GM23248 (cell line): ENCODE measurements around the gene ARHGEF12. TPM values are rescaled to one million over a fixed set of nuclear protein-coding genes. Genes with fewer than 3 reads are reported as not detected.

Experiments used
- DNase-seq: peaks from one replicate; pipeline ENCODE4 v3.0.0-alpha.2; 2015
- H2AFZ ChIP-seq: fragments of 200-600 bp; sonication (generic); 2 replicates; pipeline ENCODE4 v1.6.1; 2016; ENCODE audit warnings: antibody characterized with exemption
- H3F3A ChIP-seq: fragments of 200-600 bp; sonication (generic); 2 replicates; pipeline ENCODE4 v1.6.1; 2016; ENCODE audit warnings: mild to moderate bottlenecking, antibody characterized with exemption, mixed run types; ENCODE audit not compliant: insufficient read depth
- H3K27ac ChIP-seq: fragments of 200-600 bp; sonication (generic); 2 replicates; pipeline ENCODE4 v1.5.1; 2016; ENCODE audit warnings: mild to moderate bottlenecking
- H3K27me3 ChIP-seq: fragments of 200-600 bp; sonication (generic); replicated peaks from 2 replicates; pipeline ENCODE4 v1.6.1; 2016; ENCODE audit warnings: mild to moderate bottlenecking; ENCODE audit not compliant: insufficient read depth
- H3K36me3 ChIP-seq: fragments of 200-600 bp; sonication (generic); 2 replicates; pipeline ENCODE4 v1.6.1; 2016; ENCODE audit warnings: low read depth, mild to moderate bottlenecking
- H3K4me1 ChIP-seq: fragments of 200-600 bp; sonication (generic); 2 replicates; pipeline ENCODE4 v1.6.1; 2016; ENCODE audit warnings: mild to moderate bottlenecking; ENCODE audit not compliant: insufficient read depth
- H3K4me2 ChIP-seq: fragments of 200-600 bp; sonication (generic); one replicate; pipeline ENCODE4 v1.6.1; 2016; ENCODE audit warnings: mild to moderate bottlenecking; ENCODE audit not compliant: unreplicated experiment
- H3K4me3 ChIP-seq: fragments of 200-600 bp; sonication (generic); 2 replicates; pipeline ENCODE4 v1.5.1; 2016; ENCODE audit warnings: mild to moderate bottlenecking
- H3K79me2 ChIP-seq: fragments of 200-600 bp; sonication (generic); 2 replicates; pipeline ENCODE4 v1.6.1; 2016; ENCODE audit warnings: mild to moderate bottlenecking; ENCODE audit not compliant: insufficient read depth
- H3K9ac ChIP-seq: fragments of 200-600 bp; sonication (generic); 2 replicates; pipeline ENCODE4 v1.6.1; 2016; ENCODE audit warnings: mild to moderate bottlenecking
- H3K9me2 ChIP-seq: fragments of 200-600 bp; sonication (generic); 2 replicates; pipeline ENCODE4 v1.6.1; 2016; ENCODE audit warnings: mixed run types, mild to moderate bottlenecking, moderate library complexity; ENCODE audit not compliant: insufficient read depth
- H3K9me3 ChIP-seq: fragments of 200-600 bp; sonication (generic); one replicate; pipeline ENCODE4 v1.6.1; 2017; ENCODE audit warnings: low read depth
- H4K20me1 ChIP-seq: fragments of 200-600 bp; sonication (generic); 2 replicates; pipeline ENCODE4 v1.6.0; 2016; ENCODE audit not compliant: insufficient read depth
- EZH2 ChIP-seq: fragments of 200-600 bp; sonication (generic); IDR thresholded peaks from 2 replicates; pipeline ENCODE4 v1.6.1; 2018; ENCODE audit warnings: antibody characterized with exemption, mild to moderate bottlenecking; ENCODE audit not compliant: insufficient read depth, poor library complexity, severe bottlenecking
- EZH2phosphoT487 ChIP-seq: fragments of 200-600 bp; sonication (generic); IDR thresholded peaks from 2 replicates; pipeline ENCODE4 v1.6.1; 2018; ENCODE audit warnings: antibody characterized with exemption, moderate library complexity, mild to moderate bottlenecking, low read depth; ENCODE audit not compliant: insufficient read depth
- WGBS, 2 experiments: methylation state at CpG; one replicate each; pipeline ENCODE4 v1.1.6; 2015 to 2017; ENCODE audit warnings: low lambda C conversion rate in 2 of 2, low coverage in 1 of 2; ENCODE audit errors: missing lambda C conversion rate in 2 of 2; 5-methylcytosine and 5-hydroxymethylcytosine counted together
- in situ Hi-C: fragments of 300-500 bp; cut with MboI; formaldehyde crosslinking; loops from 2 replicates; pipeline ENCODE4 v1.15.0; 2020
- polyA plus RNA-seq: library from polyadenylated mRNA; unstranded; fragments of >200 nt; fragmentation: Nextera tagmentation; extraction: Ambion mirVana; gene quantifications from 2 replicates; pipeline ENCODE4 v1.2.1, GENCODE V29; 2016
- total RNA-seq: library from RNA; depleted of rRNA; stranded (reverse); fragments of >200 nt; shearing (Covaris generic); gene quantifications from 2 replicates; pipeline ENCODE4 v1.2.3, GENCODE V29; 2014

Gene ARHGEF12
- total and polyA plus RNA-seq, 2 experiments from 2014 or later, result 20.4 to 52.7 TPM

DNA sequence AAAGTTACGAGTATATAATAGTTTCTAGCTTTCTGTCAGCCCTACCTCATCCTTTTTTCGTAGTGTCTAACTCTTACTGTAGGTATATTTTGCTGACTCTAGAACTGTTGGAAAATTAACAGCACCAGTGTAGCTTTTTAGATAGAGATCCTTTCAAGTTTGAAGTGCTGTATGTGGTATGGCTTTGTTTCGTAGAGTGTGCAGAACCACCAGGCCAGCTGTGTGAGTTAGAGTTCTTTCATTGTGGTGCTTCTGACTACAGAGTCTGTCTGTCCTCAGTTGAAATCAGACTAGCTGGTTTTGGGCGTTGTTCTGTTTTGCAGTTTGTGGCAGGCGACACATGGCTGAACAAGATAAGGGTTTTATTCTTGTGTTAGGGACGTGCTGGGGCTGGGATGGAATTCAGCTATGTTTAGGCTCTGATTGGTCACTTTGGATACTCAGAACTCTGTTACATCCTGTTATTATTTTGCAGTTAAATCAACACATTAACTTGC, 3.2 kb downstream of the ARHGEF12 start:
- peak overlapping the region; percentile 17 for H3K27ac ChIP-seq
- 10 to 14% methylated on average over 6 of the region's 6 CpGs for WGBS, 2 experiments
- no peaks in the 10 kb centered on the region for H3K9me3 ChIP-seq
- H3K79me2 ChIP-seq, result peaks cover 78% of the 10 kb centered on the region
- no peak overlapping the region for H2AFZ ChIP-seq
- TF ChIP-seq EZH2phosphoT487, result no peak
- no peak for TF ChIP-seq EZH2
- no peaks in the 10 kb centered on the region for H3K9me2 ChIP-seq
- H3K9ac ChIP-seq, result peak overlapping the region; percentile 90
- H4K20me1 ChIP-seq, result peaks cover 29% of the 10 kb centered on the region
- peak overlapping the region; percentile 96 for H3K4me3 ChIP-seq
- H3K27me3 ChIP-seq, result no peaks in the 10 kb centered on the region
- H3K4me2 ChIP-seq, result peak overlapping the region; percentile 96
- in situ Hi-C loops, result no loop called here
- H3K36me3 ChIP-seq, result no peaks in the 10 kb centered on the region
- peak; percentile 49 for DNase-seq
- peaks cover 50% of the 10 kb centered on the region for H3K4me1 ChIP-seq
- peaks cover 48% of the 10 kb centered on the region for H3F3A ChIP-seq

DNA sequence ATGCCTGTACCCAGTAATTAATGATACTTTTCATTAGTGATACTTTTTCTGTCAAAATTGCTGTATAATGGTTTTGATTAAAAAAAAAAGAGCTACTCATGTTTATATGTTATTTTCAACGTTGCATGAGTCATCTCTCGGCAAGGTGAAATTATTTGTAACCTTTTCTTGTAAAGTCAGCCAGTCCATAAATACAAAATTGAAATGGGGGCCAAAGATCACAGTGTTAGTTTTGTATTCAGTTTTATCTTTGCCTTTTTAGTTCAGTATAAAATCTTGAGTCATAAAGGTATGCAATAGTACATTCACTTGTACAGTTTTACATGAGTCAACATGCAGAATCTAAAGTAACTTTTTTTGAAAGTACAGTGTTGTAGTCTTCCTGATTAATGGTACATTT, 4.3 kb downstream of the ARHGEF12 start:
- Histone ChIP-seq H3K9me3 (no peaks in the 10 kb centered on the region), H3K9me2 (no peaks in the 10 kb centered on the region), H3K4me1 (peaks cover 56% of the 10 kb centered on the region), H3K79me2 (peaks cover 88% of the 10 kb centered on the region), H2AFZ (no peak overlapping the region), H3K9ac (peak overlapping the region; percentile 90; the same call in 1 of the 2 replicates), H3K4me3 (peak overlapping the region; percentile 96), H3K27me3 (no peaks in the 10 kb centered on the region), H3K36me3 (no peaks in the 10 kb centered on the region), H4K20me1 (peaks cover 38% of the 10 kb centered on the region), H3K4me2 (peak overlapping the region; percentile 96), H3F3A (peaks cover 50% of the 10 kb centered on the region), H3K27ac (peak overlapping the region; percentile 17; the same call in 1 of the 2 replicates)
- TF ChIP-seq EZH2, result no peak
- TF ChIP-seq EZH2phosphoT487, result no peak
- DNase-seq, result peak; percentile 44
- WGBS, 2 experiments, result 15 to 19% methylated on average over 2 of the region's 2 CpGs
- in situ Hi-C loops, result no loop called here

DNA sequence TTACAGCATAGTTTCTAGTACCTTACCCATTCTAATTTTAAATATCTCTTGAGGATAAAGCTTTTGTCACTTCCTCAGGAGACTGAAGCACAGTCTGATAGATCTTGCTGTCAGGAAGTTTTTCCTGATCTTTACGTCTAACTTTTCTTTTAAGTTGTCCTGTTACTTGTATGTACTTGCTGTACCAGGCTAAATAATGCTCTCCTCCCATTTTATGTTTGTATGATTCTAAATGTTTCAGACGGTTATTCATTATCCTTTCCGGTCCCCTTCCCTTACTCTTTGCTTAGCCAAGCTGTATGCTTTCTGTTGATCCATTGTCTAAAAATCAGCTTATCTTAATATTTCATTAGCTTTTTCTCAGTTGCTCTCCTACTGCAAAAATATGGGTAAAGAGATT, 6.0 kb downstream of the ARHGEF12 start:
- Histone ChIP-seq H3K9ac (no peak overlapping the region), H3F3A (peaks cover 43% of the 10 kb centered on the region), H3K4me1 (peaks cover 64% of the 10 kb centered on the region), H3K27ac (no peak overlapping the region), H3K4me2 (no peak overlapping the region), H2AFZ (no peak overlapping the region), H3K9me2 (no peaks in the 10 kb centered on the region), H3K9me3 (no peaks in the 10 kb centered on the region), H4K20me1 (peaks cover 52% of the 10 kb centered on the region), H3K27me3 (no peaks in the 10 kb centered on the region), H3K79me2 (peaks cover 100% of the 10 kb centered on the region), H3K36me3 (no peaks in the 10 kb centered on the region; the same call in 1 of the 2 replicates), H3K4me3 (no peak overlapping the region)
- TF ChIP-seq EZH2phosphoT487, result no peak
- TF ChIP-seq EZH2, result no peak
- no peak for DNase-seq
- in situ Hi-C loops, result no loop called here
- 80 to 82% methylated on average over 3 of the region's 3 CpGs for WGBS, 2 experiments

DNA sequence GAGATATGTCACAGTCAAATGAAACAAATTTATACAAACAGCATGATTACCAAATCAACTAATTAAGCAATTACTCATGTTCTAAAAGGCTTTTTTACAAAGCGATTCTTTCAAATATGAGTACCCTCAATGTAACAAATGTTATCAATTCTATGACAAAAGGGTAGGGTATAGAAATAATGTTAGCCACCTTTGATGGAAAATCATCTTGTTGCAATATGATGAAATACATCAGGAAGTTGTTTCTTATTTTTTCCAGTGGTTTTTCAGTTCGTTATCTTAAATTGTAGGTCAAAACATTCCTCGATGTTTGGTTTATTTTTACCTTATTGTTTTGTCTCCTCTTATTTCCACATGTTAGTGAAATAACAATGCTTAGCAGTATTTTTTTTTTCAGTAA, 6.5 kb downstream of the ARHGEF12 start:
- Histone ChIP-seq H3K36me3 (no peaks in the 10 kb centered on the region; the same call in 1 of the 2 replicates), H3K9me2 (no peaks in the 10 kb centered on the region), H3F3A (peaks cover 38% of the 10 kb centered on the region), H3K79me2 (peaks cover 100% of the 10 kb centered on the region), H2AFZ (no peak overlapping the region), H3K4me2 (no peak overlapping the region), H3K9ac (no peak overlapping the region), H3K27me3 (no peaks in the 10 kb centered on the region), H3K9me3 (no peaks in the 10 kb centered on the region), H3K27ac (no peak overlapping the region), H3K4me3 (no peak overlapping the region), H4K20me1 (peaks cover 56% of the 10 kb centered on the region), H3K4me1 (peaks cover 69% of the 10 kb centered on the region)
- 96 to 100% methylated on average over 3 of the region's 3 CpGs for WGBS, 2 experiments
- in situ Hi-C loops, result no loop called here
- DNase-seq, result no peak
- TF ChIP-seq EZH2phosphoT487, result no peak
- TF ChIP-seq EZH2, result no peak
